CD4-positive, CD25-positive, alpha-beta regulatory T cell (primary cell): ENCODE data around the gene SORCS2. TPM values are rescaled to one million over a fixed set of nuclear protein-coding genes. Genes with fewer than 3 reads are reported as not detected.

ENCODE experiments used
- ATAC-seq, 2 donors: fragments of 150-1000 bp; cut with Tn5 transposase; one replicate each; pipeline ENCODE4 v1.10.0; 2021; ENCODE audit warnings: low read depth in 2 of 2, moderate number of reproducible peaks in 2 of 2, moderate library complexity in 1 of 2
- DNase-seq, 3 donors: peaks; one replicate each; pipeline versions ENCODE4 v3.0.0 to v3.0.0-alpha.2; 2012 to 2022; ENCODE audit warnings: mixed read lengths in 1 of 3
- H3K27ac ChIP-seq: one replicate; pipeline ENCODE4 v1.7.0; 2013; ENCODE audit warnings: mild to moderate bottlenecking, low read length; ENCODE audit not compliant: insufficient read depth, poor library complexity, severe bottlenecking
- H3K27me3 ChIP-seq: one replicate; pipeline ENCODE4 v1.7.0; 2013; ENCODE audit warnings: low read length; ENCODE audit not compliant: control insufficient read depth, insufficient read depth
- H3K36me3 ChIP-seq: one replicate; pipeline ENCODE4 v1.7.0; 2013; ENCODE audit warnings: mild to moderate bottlenecking, low read length, moderate library complexity; ENCODE audit not compliant: control insufficient read depth, insufficient read depth
- H3K4me1 ChIP-seq: 2 replicates; pipeline ENCODE4 v1.7.0; 2013; ENCODE audit warnings: mild to moderate bottlenecking, low read length; ENCODE audit not compliant: insufficient read depth, control insufficient read depth, poor library complexity, severe bottlenecking
- H3K4me3 ChIP-seq: one replicate; pipeline ENCODE4 v1.7.0; 2013; ENCODE audit warnings: low read depth, mild to moderate bottlenecking, low read length, moderate library complexity
- H3K9me3 ChIP-seq, 2 experiments: 1 replicate in 1 of 2; 2 replicates in 1 of 2; pipeline ENCODE4 v1.7.0; 2013; ENCODE audit warnings: low read length in 2 of 2, mild to moderate bottlenecking in 1 of 2, moderate library complexity in 1 of 2; ENCODE audit not compliant: control insufficient read depth in 2 of 2
- H3K27ac Mint-ChIP-seq, 3 donors: one replicate each; pipeline ENCODE4 v1.8.0; 2020 to 2022; ENCODE audit warnings: mild to moderate bottlenecking in 3 of 3, mixed read lengths in 3 of 3, moderate library complexity in 2 of 3
- H3K27me3 Mint-ChIP-seq: one replicate; pipeline ENCODE4 v1.8.0; 2022; ENCODE audit warnings: mild to moderate bottlenecking, mixed read lengths
- H3K36me3 Mint-ChIP-seq: one replicate; pipeline ENCODE4 v1.8.0; 2020; ENCODE audit warnings: mixed read lengths
- H3K4me1 Mint-ChIP-seq, 4 donors: one replicate each; pipeline ENCODE4 v1.8.0; 2020 to 2022; ENCODE audit warnings: mixed read lengths in 4 of 4, mild to moderate bottlenecking in 1 of 4
- H3K4me3 Mint-ChIP-seq, 4 donors: one replicate each; pipeline ENCODE4 v1.8.0; 2020 to 2022; ENCODE audit warnings: mild to moderate bottlenecking in 4 of 4, mixed read lengths in 4 of 4, moderate library complexity in 3 of 4
- H3K9me3 Mint-ChIP-seq, 7 donors: one replicate each; pipeline ENCODE4 v1.8.0; 2020 to 2022; ENCODE audit warnings: mixed read lengths in 7 of 7, mild to moderate bottlenecking in 3 of 7, moderate library complexity in 2 of 7
- polyA plus RNA-seq, 4 donors: library from polyadenylated mRNA; unstranded; fragments of 300-500 nt; fragmentation: Illumina TruSeq; gene quantifications; one replicate each; pipeline ENCODE4 v1.2.3, GENCODE V29; 2021
- total RNA-seq: library from RNA; stranded (reverse); gene quantifications from one replicate; pipeline ENCODE4 v1.2.3, GENCODE V29; 2022

Gene SORCS2
- total and polyA plus RNA-seq, 5 donors from 2014 or later, result not detected

DNA sequence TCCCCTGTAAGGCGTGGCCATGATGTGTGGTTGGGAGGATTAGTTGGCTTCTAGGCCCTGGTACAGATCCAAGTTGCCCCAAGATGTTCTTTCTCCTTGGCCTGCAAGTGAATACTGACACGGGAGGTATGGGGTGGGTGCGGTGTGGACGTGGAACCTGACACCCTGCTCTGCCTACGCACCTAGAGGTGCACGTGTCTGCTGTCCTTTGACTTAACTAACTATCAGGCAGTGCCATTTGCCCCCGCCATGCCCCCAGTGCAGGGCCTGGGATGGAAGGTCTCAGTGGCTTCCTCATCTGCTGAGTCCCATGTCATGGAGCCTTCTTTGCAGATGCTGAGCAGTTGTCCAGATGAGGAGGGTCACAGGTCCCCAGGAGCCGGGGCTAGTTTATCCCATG lies 151.6 kb downstream of the SORCS2 start:
- no peaks in the 10 kb centered on the region for H3K4me1 Mint-ChIP-seq
- no peaks in the 10 kb centered on the region for H3K27me3 ChIP-seq

DNA sequence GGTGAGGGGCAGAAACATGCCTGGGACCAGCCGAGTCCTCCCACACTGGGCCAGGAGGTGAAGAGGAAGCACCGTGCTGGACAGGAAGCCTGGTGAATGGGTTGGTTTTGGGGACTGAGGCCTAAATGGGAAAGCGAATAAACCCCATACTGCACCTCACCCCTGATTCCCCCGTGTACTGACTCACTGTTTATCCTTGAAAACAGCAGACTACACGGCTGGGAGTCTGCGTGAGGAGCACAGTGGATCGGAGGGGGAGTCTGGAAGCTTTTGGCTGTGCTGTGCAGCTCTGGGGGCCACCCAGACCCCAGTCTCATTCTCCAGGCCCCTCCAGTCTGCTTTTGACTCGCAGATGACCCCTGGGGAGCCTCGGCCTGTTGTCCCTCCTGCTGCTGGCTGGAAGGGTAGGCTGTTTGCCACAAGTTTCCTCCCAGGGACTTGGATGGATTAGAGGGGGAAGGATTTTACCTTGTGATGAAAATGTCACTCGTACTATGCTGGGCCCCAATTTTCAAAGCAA lies 152.4 kb downstream of the SORCS2 start:
- Histone ChIP-seq H3K4me3 (no peak overlapping the region), H3K9me3 (no peaks in the 10 kb centered on the region), H3K36me3 (no peaks in the 10 kb centered on the region), H3K27ac (no peak overlapping the region), H3K27me3 (no peaks in the 10 kb centered on the region), H3K4me1 (no peaks in the 10 kb centered on the region)
- no peak overlapping the region for H3K27ac Mint-ChIP-seq
- no peak for DNase-seq
- H3K4me3 Mint-ChIP-seq, result no peak overlapping the region
- H3K9me3 Mint-ChIP-seq, result peaks cover 0 to 16% (median 4%) of the 10 kb centered on the region in 7 donors
- no peaks in the 10 kb centered on the region for H3K36me3 Mint-ChIP-seq
- H3K4me1 Mint-ChIP-seq, result no peaks in the 10 kb centered on the region
- H3K27me3 Mint-ChIP-seq, result peaks cover 4% of the 10 kb centered on the region
- ATAC-seq, result no peak

More for the DNA sequence above, 151.6 kb downstream of the SORCS2 start:
- Mint-ChIP-seq H3K27me3 (peaks cover 4% of the 10 kb centered on the region), H3K36me3 (no peaks in the 10 kb centered on the region), H3K4me3 (no peak overlapping the region), H3K9me3 (peaks cover 0 to 16% (median 4%) of the 10 kb centered on the region in 7 donors), H3K27ac (no peak overlapping the region)
- no peaks in the 10 kb centered on the region for H3K4me1 ChIP-seq
- H3K9me3 ChIP-seq, result no peaks in the 10 kb centered on the region
- no peak for ATAC-seq
- no peak for DNase-seq
- no peak overlapping the region for H3K27ac ChIP-seq
- no peak overlapping the region for H3K4me3 ChIP-seq
- H3K36me3 ChIP-seq, result no peaks in the 10 kb centered on the region

DNA sequence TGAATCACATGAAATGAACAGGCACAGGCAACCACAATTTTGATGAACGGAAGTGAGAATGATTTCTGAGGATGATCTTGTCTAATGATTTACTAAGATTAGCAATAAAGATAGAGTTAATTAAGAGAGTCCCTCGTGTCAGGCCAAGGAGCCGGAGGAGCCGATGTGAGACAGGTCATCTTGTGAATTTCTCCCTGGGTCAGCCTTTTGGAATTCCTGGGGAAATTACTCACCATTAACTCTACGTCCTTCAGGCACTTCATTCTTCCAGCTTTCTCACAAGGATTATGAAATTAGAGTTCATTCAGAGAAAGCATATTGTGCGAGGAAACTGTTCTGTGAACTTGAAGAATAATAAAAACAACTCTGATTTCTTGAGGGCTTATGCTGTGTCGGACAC lies 155.6 kb downstream of the SORCS2 start:
- H3K27ac Mint-ChIP-seq, result no peak overlapping the region
- ATAC-seq (no peak), DNase-seq (no peak)
- no peak overlapping the region for H3K4me3 ChIP-seq
- peaks cover 0 to 11% (median 4%) of the 10 kb centered on the region in 7 donors for H3K9me3 Mint-ChIP-seq
- no peaks in the 10 kb centered on the region for H3K4me1 ChIP-seq
- H3K36me3 ChIP-seq, result no peaks in the 10 kb centered on the region
- H3K4me1 Mint-ChIP-seq, result no peaks in the 10 kb centered on the region
- no peak overlapping the region for H3K27ac ChIP-seq
- H3K36me3 Mint-ChIP-seq, result no peaks in the 10 kb centered on the region
- H3K27me3 ChIP-seq, result no peaks in the 10 kb centered on the region
- H3K4me3 Mint-ChIP-seq, result no peak overlapping the region
- peaks cover 9% of the 10 kb centered on the region for H3K27me3 Mint-ChIP-seq
- no peaks in the 10 kb centered on the region for H3K9me3 ChIP-seq

DNA sequence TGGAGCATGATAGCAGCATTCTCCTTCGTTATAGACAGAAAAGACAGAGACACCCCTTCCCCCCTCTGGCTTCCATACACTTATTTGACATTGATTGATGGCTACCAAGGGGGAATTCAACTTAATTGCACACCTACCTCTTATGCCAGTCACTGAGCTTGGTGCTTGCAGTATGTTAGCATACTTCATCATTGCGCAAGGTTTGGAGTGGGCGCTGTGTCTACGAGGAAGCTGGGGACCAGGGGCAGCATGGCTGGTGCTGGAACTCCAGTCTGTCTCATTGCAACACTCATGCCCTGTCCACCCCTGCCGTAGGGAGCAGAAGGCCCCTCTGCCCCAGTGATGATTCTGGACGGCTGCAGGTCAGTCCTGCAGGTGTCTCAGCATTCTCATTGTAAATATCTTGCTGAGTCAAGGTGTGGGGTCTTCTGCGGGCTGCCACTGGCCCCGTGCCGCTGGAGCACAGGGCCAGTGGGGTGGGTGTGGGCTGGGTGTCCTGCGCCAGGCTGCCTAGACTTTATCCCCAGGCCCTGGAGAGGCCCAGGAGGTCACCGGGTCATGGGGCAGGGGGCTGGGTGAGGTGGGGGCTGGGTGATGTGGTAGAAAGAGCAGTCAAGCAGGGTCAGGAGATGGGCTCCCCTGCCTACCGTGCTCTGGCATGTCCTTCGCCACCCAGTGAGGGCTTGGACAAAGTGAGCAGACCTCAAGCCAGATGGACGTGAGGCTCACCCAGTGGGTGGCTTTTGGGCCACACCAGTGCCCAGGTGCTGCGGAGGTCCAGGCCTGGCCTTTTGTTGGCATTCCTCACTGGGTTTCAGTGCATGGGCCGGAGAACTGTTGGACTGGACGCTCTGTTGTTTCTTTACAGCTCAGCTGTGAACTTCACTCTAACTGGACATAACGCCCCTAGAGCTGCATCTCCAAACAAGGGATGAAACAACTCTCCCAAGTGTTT lies 156.9 kb downstream of the SORCS2 start:
- Histone ChIP-seq H3K36me3 (no peaks in the 10 kb centered on the region), H3K27ac (no peak overlapping the region), H3K4me1 (no peaks in the 10 kb centered on the region), H3K27me3 (no peaks in the 10 kb centered on the region), H3K4me3 (no peak overlapping the region), H3K9me3 (no peaks in the 10 kb centered on the region)
- H3K27me3 Mint-ChIP-seq, result peaks cover 14% of the 10 kb centered on the region
- no peak for DNase-seq
- no peak overlapping the region for H3K4me3 Mint-ChIP-seq
- ATAC-seq, result no peak
- no peaks in the 10 kb centered on the region for H3K36me3 Mint-ChIP-seq
- peaks cover 0 to 11% (median 4%) of the 10 kb centered on the region in 7 donors for H3K9me3 Mint-ChIP-seq
- no peaks in the 10 kb centered on the region for H3K4me1 Mint-ChIP-seq
- H3K27ac Mint-ChIP-seq, result no peak overlapping the region

DNA sequence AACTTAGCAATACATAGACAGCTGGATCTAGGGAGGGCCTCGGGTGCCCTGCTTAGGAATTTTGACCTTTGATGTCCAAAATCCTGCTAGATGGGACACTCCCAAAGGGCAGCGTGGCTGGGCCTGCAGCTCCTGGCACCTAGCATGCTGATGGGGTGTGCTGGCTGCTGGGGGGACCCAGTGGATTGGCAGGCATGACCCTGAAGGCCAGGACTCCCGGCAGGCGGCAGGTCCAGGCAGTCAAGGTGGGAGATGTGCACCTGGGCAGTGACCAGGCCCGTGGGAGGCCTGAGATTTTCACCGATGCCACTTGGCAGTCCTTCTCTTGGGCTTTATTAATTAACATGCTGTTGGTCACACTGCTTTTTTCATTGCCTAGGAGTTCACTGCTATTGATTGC lies 158.1 kb downstream of the SORCS2 start:
- H3K36me3 ChIP-seq, result no peaks in the 10 kb centered on the region
- H3K9me3 ChIP-seq, result no peaks in the 10 kb centered on the region
- no peak overlapping the region for H3K27ac ChIP-seq
- Mint-ChIP-seq H3K9me3 (peaks cover 0 to 11% (median 4%) of the 10 kb centered on the region in 7 donors), H3K4me3 (no peak overlapping the region), H3K27me3 (peaks cover 16% of the 10 kb centered on the region), H3K4me1 (no peaks in the 10 kb centered on the region), H3K36me3 (no peaks in the 10 kb centered on the region), H3K27ac (no peak overlapping the region)
- no peak for ATAC-seq
- H3K4me3 ChIP-seq, result no peak overlapping the region
- H3K4me1 ChIP-seq, result no peaks in the 10 kb centered on the region
- no peaks in the 10 kb centered on the region for H3K27me3 ChIP-seq
- DNase-seq, result no peak

DNA sequence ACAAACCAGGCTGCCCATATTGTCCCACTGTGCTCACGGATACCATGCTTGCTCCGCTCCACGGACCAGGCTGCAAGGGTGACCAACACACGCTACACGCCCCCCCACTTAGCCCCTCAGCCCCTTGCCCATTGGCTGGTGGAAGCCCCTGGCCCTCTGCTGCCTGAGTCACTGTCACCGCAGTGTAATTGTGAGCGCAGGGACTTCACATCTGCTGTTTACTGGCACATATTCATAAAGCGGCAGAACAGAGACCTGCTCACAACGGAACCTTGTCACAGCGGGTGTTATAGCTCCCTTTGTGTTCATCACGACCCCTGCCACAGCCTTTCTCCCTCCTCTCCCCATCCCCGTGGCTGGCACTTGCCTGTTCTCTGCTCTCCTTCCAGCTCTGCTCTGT lies 158.7 kb downstream of the SORCS2 start:
- Histone ChIP-seq H3K4me1 (no peaks in the 10 kb centered on the region), H3K9me3 (no peaks in the 10 kb centered on the region), H3K4me3 (no peak overlapping the region), H3K27ac (no peak overlapping the region), H3K27me3 (no peaks in the 10 kb centered on the region), H3K36me3 (no peaks in the 10 kb centered on the region)
- peaks cover 0 to 8% (median 2%) of the 10 kb centered on the region in 7 donors for H3K9me3 Mint-ChIP-seq
- no peak overlapping the region for H3K27ac Mint-ChIP-seq
- DNase-seq, result no peak
- no peaks in the 10 kb centered on the region for H3K36me3 Mint-ChIP-seq
- no peak for ATAC-seq
- H3K4me3 Mint-ChIP-seq, result no peak overlapping the region
- H3K27me3 Mint-ChIP-seq, result peaks cover 16% of the 10 kb centered on the region
- no peaks in the 10 kb centered on the region for H3K4me1 Mint-ChIP-seq

DNA sequence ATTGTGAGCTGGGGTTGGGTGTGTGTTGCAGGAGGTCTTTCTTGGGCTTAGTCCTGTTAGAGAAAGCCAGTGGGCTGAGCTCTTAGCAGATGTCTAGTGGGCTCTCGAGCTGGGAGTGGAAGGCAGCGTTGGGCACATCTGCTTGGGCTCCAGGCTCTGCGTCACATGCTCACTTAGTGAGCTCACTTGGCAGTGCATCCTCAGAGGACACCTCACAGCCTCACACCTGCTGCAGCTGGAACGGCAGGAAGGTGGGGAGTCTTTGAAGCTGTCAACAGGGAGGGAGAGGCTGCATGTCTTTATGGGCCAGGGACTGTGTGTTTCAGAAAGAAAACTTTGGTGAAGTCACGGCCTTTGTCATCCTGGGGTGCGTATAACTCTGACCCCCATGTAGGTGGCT lies 160.1 kb downstream of the SORCS2 start:
- no peaks in the 10 kb centered on the region for H3K36me3 ChIP-seq
- no peaks in the 10 kb centered on the region for H3K9me3 ChIP-seq
- H3K27ac Mint-ChIP-seq, result no peak overlapping the region
- H3K27ac ChIP-seq, result no peak overlapping the region
- no peaks in the 10 kb centered on the region for H3K4me1 ChIP-seq
- no peak overlapping the region for H3K4me3 ChIP-seq
- no peak overlapping the region for H3K4me3 Mint-ChIP-seq
- H3K9me3 Mint-ChIP-seq, result peaks cover 0 to 1% (median 0%) of the 10 kb centered on the region in 7 donors
- no peaks in the 10 kb centered on the region for H3K27me3 ChIP-seq
- no peaks in the 10 kb centered on the region for H3K36me3 Mint-ChIP-seq
- no peaks in the 10 kb centered on the region for H3K4me1 Mint-ChIP-seq
- ATAC-seq (no peak), DNase-seq (no peak)
- peaks cover 16% of the 10 kb centered on the region for H3K27me3 Mint-ChIP-seq
